Activated T-cell treated with anti-CD3 and anti-CD28 coated beads for 48 hours (primary cell): ENCODE measurements around the gene PRDM2.

ENCODE experiments used
- DNase-seq: peaks from one replicate; pipeline ENCODE4 v3.0.0-alpha.2; 2020; ENCODE audit warnings: low read depth

Gene PRDM2

DNA sequence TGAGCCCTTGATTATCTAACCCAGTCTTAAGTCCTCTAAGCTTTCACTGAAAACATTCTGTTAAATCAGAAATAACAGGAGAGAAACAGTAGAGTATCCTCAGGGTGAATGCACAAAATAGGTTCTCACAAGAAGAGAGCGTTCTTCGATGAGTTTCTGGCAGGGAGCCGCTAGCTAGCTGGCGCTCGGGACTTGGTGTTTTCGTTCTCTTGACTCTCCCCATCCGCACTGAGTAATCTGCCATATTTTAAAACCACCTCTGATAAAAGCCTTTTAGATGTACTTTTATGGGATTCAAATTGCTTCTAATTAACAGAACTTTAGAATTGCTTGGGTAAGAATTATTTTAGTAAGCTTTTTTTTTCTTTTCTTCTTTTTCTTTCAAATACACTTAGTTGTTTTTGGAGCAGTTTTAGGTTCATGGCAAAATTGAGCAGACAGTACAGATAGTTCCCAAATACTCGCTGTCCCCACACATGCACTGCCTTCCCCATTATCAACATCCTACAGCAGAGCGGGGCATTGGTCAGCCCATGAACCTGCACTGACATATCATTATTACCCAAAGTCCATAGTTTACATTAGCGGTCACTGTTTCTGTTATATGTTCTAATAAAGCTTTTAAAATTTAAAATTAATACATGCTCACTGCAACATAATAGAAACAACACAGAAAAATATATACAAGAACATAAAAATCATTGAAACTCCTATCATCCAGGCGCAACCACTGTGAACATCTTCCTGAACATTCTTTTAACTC, 35.4 kb downstream of the PRDM2 start:
- no peak for DNase-seq

GRCh38 chr1:13737398-13737797, 37.4 kb downstream of the PRDM2 start:
- DNase-seq: no peak

GRCh38 chr1:13746342-13746741, 46.4 kb downstream of the PRDM2 start:
- DNase-seq: no peak

DNA sequence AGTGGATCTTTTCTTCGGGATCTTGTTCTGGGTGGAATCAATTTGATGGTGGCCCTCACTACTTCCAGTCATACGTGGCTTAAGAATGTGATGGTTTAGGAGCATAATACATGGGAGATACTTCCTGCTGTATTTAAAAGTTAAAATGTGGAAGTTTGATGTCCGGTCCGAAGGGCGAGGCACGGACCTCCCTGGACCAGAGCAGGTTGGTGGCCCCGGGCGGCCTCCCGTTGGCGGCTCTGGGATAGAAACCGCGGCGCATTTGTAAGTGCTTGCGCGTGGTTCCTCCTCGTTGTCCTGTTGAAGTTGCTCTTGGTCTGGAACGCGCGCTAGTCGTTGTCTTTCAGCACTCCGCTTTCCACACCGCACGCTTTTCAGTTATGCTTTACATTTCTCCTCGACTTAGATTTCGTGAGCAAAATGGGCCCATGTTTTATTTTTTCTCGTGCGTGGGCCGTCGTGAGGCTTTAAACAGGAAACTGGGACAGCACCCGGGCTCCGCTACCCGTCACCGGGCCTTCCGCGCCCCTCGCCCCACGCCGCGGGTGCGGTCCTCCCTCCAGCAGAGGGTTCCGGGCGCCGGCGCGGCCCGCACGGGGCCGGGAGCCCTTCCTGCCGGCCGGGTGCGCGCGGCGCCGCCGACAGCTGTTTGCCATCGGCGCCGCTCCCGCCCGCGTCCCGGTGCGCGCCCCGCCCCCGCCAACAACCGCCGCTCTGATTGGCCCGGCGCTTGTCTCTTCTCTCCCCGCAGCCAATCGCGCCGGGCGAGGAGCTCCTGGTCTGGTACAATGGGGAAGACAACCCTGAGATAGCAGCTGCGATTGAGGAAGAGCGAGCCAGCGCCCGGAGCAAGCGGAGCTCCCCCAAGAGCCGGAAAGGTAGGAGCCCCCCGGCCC, 48.9 kb downstream of the PRDM2 start:
- peak; percentile 95 for DNase-seq

GRCh38 chr1:13749543-13750341, 49.8 kb downstream of the PRDM2 start:
- DNase-seq: peak; percentile 56

GRCh38 chr1:13751458-13751871, 51.5 kb downstream of the PRDM2 start:
- DNase-seq: no peak

GRCh38 chr1:13751985-13752384, 52.0 kb downstream of the PRDM2 start:
- no peak for DNase-seq

DNA sequence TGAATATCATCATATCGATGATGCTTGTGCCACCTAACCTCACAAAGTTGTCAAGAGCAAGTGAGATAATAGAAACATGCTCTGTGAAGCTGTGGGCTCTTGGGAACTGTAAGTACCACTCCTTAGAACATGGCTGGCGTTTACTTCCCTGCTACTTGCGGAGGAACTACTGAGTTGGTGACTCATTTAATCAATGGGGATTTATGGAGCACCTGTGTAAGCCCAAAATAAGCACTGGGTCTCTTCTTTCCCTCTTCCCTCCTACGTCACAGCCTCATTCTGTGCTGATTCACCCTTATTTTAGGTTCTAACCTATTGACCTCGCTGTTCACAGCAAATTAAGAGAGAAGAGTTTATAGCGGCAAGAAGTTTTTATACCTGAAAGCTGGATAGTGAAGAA, 52.9 kb downstream of the PRDM2 start:
- no peak for DNase-seq

DNA sequence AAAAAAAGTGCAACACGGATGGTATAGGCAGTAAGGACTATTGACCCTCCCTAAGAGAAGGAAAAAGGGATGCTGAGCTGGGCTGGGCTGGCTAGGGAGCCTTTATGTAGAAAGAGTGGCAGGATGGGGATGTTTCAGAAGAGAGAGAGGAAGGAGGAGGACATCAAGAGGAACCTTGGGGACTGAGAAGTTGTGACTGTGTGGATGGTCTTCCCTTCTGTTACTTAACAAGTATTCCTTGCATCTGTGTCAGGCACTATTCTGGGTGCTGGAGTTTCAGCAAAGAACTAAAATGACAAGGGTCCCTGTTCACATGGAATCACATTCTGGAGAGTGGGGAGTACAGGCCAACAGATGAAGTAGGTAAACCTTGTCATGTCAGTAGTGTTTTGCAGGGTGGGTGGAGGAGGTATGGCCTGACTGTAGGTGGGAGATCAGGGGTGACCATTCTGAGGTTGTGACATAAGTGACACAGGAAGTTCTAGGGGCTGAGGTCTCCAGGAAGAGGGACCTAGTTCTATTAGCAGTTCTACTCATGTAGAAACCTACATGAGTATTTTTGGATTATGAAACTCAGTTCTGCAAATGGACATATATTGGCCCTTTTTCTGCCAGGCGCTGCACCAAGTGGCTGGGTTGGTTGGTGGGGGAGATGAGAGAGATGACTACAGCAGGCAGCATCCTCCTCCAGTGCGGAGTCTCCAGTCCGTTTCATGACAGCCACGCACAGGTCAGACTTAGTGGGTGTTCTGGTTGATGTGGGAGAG, 53.8 kb downstream of the PRDM2 start:
- DNase-seq: no peak

DNA sequence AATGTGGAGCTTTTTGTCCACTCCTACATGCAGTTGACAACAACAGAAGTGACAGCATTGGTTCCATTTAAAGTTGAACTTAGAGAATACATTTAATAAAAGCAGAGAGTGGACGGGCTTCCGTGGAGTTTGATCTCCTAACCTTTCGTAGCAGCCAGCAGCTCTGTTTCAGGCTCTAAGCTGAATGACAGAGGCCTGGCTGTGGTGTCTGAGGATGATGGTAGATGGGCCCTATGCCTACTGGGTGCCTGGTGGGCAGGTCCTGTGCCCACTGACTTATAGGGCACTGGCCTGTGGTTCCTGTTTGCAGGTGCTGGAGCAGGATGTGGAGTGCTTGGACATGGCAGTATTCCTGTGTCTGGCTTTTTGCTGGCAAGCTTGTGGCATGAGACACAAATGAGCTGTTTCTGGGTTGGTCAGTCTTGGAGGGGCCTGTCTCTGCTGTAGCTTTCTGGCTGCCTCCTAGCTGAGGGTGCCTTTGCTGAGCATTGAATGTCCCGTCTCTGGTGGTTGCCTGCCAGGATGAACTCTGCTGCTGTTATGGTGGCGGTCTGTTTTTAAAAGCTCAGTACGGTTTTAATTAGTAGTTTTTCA, 54.6 kb downstream of the PRDM2 start:
- no peak for DNase-seq

- no peak for DNase-seq
These were observed 56.7 kb downstream of the PRDM2 start for GRCh38 chr1:13756557-13757315.

- DNase-seq: no peak
These were observed 57.7 kb downstream of the PRDM2 start for GRCh38 chr1:13757693-13758092.

DNA sequence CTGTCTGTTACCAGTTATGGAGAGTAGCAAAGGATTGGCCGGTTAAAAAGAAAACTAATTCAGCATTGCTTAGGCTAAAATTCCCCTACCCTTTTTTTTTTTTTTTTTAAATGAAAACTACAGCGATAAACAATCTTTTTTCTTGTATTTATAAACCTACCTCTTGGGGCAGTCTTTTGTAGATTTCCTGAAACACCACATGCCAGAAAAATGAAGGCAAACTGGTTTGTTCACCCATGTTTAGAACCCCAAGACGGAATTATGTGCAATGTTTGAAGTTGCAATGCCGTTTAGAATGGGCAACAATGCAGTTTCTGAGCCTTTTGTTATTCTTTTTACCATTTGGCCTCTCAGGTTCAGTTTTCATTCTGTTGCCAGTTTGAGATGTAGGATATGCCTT, 59.1 kb downstream of the PRDM2 start:
- DNase-seq: no peak

DNA sequence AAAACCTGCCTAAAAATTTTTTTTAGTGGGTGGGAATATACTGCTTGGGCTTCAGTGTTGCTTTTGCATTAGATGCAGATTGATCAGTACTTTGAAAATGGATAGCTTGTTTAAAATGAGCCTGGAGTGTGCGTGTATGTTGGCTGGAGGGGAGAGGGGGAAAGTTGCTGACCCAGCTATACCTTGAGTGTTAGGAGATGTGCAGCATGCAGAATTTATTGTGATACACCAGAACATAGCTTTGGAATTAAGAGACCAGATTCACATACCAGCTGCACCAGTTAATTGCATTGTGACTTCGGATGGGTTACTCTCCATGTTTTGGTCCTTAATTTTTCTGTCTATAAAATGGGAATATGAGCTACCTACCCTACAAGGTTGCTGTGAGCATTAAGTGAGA, 60.4 kb downstream of the PRDM2 start:
- no peak for DNase-seq

- no peak for DNase-seq
These were observed 60.9 kb downstream of the PRDM2 start for GRCh38 chr1:13760921-13761320.

- DNase-seq: no peak
These were observed 61.9 kb downstream of the PRDM2 start for GRCh38 chr1:13761883-13762282.

GRCh38 chr1:13762642-13763041, 62.7 kb downstream of the PRDM2 start:
- no peak for DNase-seq

GRCh38 chr1:13763222-13763621, 63.2 kb downstream of the PRDM2 start:
- DNase-seq: no peak

GRCh38 chr1:13763991-13764390, 64.0 kb downstream of the PRDM2 start:
- DNase-seq: no peak

DNA sequence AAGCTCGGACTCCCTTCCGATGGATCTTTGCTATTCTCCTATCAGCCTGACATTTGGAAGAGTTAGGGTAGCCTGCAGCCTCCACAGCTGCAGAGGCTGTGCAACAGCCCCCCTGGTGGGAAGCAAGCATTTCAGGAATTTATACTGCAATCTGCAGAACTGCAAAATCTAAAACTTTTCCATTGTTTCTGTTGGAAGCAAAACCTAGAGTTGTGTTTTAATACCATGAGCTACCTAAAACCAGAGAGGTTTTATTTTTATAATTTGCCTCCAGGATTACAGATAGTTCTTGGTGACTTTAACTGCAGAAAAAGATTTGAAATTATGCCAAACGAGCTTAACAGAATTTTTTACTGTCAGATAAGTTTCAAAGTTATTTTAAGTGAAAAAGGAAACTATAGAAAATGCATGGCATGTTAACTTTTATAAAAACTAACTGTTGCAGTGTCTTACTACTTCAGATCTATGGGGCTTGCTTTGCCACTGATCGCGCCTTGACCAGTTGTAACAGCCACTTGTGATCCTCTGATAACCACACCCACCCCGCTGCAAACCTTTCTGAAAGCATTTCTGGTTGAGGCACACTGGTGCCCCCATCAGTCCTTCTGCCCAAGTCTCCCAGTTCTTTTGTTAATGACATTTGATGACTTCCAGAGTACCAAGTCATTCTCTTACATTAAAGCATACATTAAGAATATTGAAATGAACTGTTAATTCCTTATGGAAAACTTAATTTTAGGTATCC, 64.8 kb downstream of the PRDM2 start:
- DNase-seq: no peak
